PC-3 (cell line): ENCODE results near the gene HTR1D. TPM values are rescaled to one million over a fixed set of nuclear protein-coding genes. Genes with fewer than 3 reads are reported as not detected.
"Not testable (repeated sequence)": the region's sequence is repeated elsewhere in the genome, so short reads cannot be mapped to it uniquely, and the experiment has no call there.

Experiments
- ATAC-seq: fragments of 200-7000 bp; cut with Tn5 transposase; 2 replicates; pipeline ENCODE4 v1.9.1; 2020; ENCODE audit warnings: mild to moderate bottlenecking, moderate library complexity
- BruUV-seq: library from RNA; stranded (reverse); fragments of 400-500 nt; replicated peaks from 2 replicates; lab custom pipeline; 2021; lab: Mats Ljungman, UMichigan
- CTCF ChIA-PET: fragments of 300-600 bp; sonication (Branson Sonifier 250); formaldehyde crosslinking; loops from one replicate; lab custom pipeline; 2022; ENCODE audit warnings: antibody characterized with exemption; lab: Charles Lee
- POLR2A ChIA-PET: fragments of 300-600 bp; sonication (Branson Sonifier 250); formaldehyde crosslinking; loops from one replicate; lab custom pipeline; 2022; ENCODE audit warnings: antibody characterized with exemption; ENCODE audit not compliant: unreplicated experiment; lab: Charles Lee
- DNase-seq: peaks from one replicate; pipeline ENCODE4 v3.0.0-alpha.2; 2015
- H2AFZ ChIP-seq: fragments of 300-600 bp; sonication (generic); 2 replicates; pipeline ENCODE4 v1.6.0; 2016; ENCODE audit warnings: antibody characterized with exemption, low read length
- H3F3A ChIP-seq: fragments of 300-600 bp; sonication (generic); one replicate; pipeline ENCODE4 v1.6.0; 2017; ENCODE audit warnings: antibody characterized with exemption, low read length, control low read depth, mild to moderate bottlenecking; ENCODE audit not compliant: unreplicated experiment
- H3K27ac ChIP-seq: fragments of 300-600 bp; sonication (generic); 2 replicates; pipeline ENCODE4 v1.5.1; 2016; ENCODE audit warnings: mild to moderate bottlenecking, low read length
- H3K27me3 ChIP-seq: fragments of 300-600 bp; sonication (generic); 2 replicates; pipeline ENCODE4 v1.6.1; 2016; ENCODE audit warnings: low read length, mixed read lengths
- H3K36me3 ChIP-seq: fragments of 300-600 bp; sonication (generic); 2 replicates; pipeline ENCODE4 v1.6.1; 2016; ENCODE audit warnings: low read depth, mixed run types, low read length, mixed read lengths
- H3K4me1 ChIP-seq: fragments of 300-600 bp; sonication (generic); 2 replicates; pipeline ENCODE4 v1.5.1; 2016; ENCODE audit warnings: low read length; ENCODE audit not compliant: insufficient read depth
- H3K4me2 ChIP-seq: fragments of 300-600 bp; sonication (generic); 2 replicates; pipeline ENCODE4 v1.6.0; 2016; ENCODE audit warnings: low read length
- H3K4me3 ChIP-seq: fragments of 300-600 bp; sonication (generic); 2 replicates; pipeline ENCODE4 v1.5.1; 2016; ENCODE audit warnings: mild to moderate bottlenecking, low read length, mixed read lengths
- H3K79me2 ChIP-seq: fragments of 300-600 bp; sonication (generic); 2 replicates; pipeline ENCODE4 v1.6.1; 2017; ENCODE audit warnings: low read length, mixed read lengths
- H3K9ac ChIP-seq: fragments of 300-600 bp; sonication (generic); 2 replicates; pipeline ENCODE4 v1.6.0; 2016; ENCODE audit warnings: mild to moderate bottlenecking, low read length
- H3K9me2 ChIP-seq: fragments of 300-600 bp; sonication (generic); replicated peaks from 2 replicates; pipeline ENCODE4 v1.6.1; 2016; ENCODE audit warnings: mixed run types, low read length, mixed read lengths
- H3K9me3 ChIP-seq: fragments of 300-600 bp; sonication (generic); 2 replicates; pipeline ENCODE4 v1.6.1; 2016; ENCODE audit warnings: low read length, mixed read lengths
- H4K20me1 ChIP-seq: fragments of 300-600 bp; sonication (generic); 2 replicates; pipeline ENCODE4 v1.6.1; 2016; ENCODE audit warnings: low read length, mixed read lengths
- CTCF ChIP-seq: fragments of 300-600 bp; sonication (generic); conservative IDR thresholded peaks from 2 replicates; pipeline ENCODE4 v1.5.1; 2017; ENCODE audit warnings: antibody characterized with exemption, low read depth, mild to moderate bottlenecking, low read length
- EZH2 ChIP-seq: fragments of 300-600 bp; sonication (generic); IDR thresholded peaks from one replicate; pipeline ENCODE4 v1.6.1; 2017; ENCODE audit warnings: antibody characterized with exemption, mild to moderate bottlenecking, low read length; ENCODE audit not compliant: unreplicated experiment
- EZH2phosphoT487 ChIP-seq: fragments of 300-600 bp; sonication (generic); IDR thresholded peaks from 2 replicates; pipeline ENCODE4 v1.6.1; 2018; ENCODE audit warnings: mild to moderate bottlenecking, antibody characterized with exemption, low read length, borderline replicate concordance
- intact Hi-C: fragments of 100-400 bp; cut with micrococcal nuclease; formaldehyde crosslinking; loops from 2 replicates; pipeline ENCODE4 v1.9.0; 2023
- total RNA-seq: library from RNA; depleted of rRNA; stranded (reverse); fragments of >200 nt; gene quantifications from 2 replicates; pipeline ENCODE4 v1.2.3, GENCODE V29; 2014

HTR1D gene
- total RNA-seq, 1 experiment from 2014 or later: 1.3 TPM

DNA sequence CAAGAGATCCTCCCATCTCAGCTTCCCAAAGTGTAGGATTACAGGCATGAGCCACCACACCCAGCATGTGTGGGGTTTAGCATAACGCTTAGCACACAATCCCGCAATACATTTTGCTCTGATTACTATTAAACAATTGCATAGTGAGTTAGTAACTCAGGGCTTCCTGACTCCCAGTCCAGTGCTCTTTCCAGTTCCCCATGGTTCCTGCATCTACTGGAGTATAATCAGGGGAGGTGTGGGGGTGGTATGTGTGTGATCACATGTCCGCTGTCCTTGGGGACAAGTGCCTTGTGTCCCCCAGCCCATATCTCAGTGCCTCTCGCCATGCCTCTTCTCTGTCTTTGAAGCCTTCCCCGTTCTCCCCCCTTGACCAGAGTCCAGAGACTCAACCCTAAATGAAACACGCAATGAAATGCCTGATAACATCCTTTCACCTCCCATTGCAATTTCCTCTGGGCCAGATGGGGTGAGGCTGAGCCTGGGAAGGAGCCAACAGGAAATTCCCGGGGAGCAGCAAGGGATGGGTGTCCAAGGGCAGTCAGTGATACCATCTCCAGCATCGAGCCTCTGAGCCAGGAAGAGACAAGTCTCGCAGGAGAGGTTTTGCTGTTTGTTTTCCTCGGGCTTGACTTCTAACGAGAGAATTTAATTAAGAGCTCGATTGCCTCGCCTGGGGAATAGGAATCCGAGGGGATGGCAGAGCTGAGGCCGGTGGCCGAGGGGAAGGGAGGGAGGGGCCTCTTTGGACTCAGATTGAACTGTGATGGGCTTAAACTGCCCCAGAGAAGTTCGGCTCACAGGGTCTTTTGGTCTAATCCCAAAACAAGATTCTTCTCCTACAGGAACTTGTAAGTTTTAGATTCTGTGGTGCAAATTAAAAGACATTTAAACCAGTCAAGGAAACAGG lies 7.7 kb upstream of the HTR1D start:
- no peaks in the 10 kb centered on the region for H3K4me1 ChIP-seq
- no peaks in the 10 kb centered on the region for H3K36me3 ChIP-seq
- DNase-seq (no peak), ATAC-seq (peak; percentile 58)
- BruUV-seq: no TSS peak
- H2AFZ ChIP-seq: no peak overlapping the region; the same call in 1 of the 2 replicates
- H3K27ac ChIP-seq: no peak overlapping the region
- H3K9me3 ChIP-seq: no peaks in the 10 kb centered on the region
- ChIA-PET CTCF (no interaction called here), POLR2A (interaction anchor here (0.6 kb wide), 1 partner anchor 52 kb away, joined by 3 read pairs; no protein-coding TSS in a partner anchor)
- no peaks in the 10 kb centered on the region for H3K9me2 ChIP-seq
- TF ChIP-seq CTCF (no peak), EZH2 (no peak), EZH2phosphoT487 (no peak)
- no peaks in the 10 kb centered on the region for H3F3A ChIP-seq
- no peak overlapping the region for H3K4me2 ChIP-seq
- H3K27me3 ChIP-seq: no peaks in the 10 kb centered on the region
- no peak overlapping the region for H3K9ac ChIP-seq
- intact Hi-C loops: loop anchor here (5.0 kb wide), 1 partner anchor 37 kb away; no protein-coding TSS in a partner anchor
- H4K20me1 ChIP-seq: no peaks in the 10 kb centered on the region
- H3K79me2 ChIP-seq: no peaks in the 10 kb centered on the region
- no peak overlapping the region for H3K4me3 ChIP-seq

DNA sequence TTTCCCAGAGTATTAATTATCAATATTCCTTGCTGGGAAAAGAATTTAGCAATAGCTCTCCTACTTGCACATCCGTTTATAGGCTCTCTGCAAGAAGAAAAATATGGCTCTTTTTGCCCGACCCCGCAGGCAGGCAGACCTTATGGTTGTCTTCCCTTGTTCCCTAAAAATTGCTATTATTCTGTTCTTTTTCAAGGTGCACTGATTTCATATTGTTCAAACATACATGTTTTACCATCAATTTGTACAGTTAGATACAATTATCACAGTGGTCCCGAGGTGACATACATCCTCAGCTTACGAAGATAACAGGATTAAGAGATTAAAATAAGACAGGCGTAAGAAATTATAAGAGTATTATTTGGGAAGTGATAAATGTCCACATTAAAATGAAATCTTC lies 6.7 kb upstream of the HTR1D start:
- not testable (repeated sequence) for BruUV-seq, H3K27ac ChIP-seq

DNA sequence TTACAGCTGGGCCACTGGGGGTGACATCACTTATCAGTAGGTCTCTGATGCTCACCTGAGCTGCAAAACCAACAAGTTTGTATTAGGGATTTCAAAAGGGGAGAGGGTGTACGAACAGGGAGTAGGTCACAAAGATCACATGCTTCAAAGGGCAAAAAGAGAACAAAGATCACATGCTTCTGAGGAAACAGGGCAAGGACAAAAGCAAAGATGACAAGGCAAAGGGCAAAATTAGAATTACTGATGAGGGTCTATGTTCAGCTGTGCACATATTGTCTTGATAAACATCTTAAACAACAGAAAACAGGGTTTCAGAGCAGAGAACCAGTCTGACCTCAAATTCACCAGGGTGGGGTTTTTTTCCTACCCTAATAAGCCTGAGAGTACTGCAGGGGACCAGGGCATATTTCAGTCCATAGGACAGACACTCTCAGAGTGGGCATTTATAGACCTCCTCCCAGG lies 6.2 kb upstream of the HTR1D start:
- H3K4me1 ChIP-seq, CTCF ChIA-PET, H3K9ac ChIP-seq, H3K9me2 ChIP-seq, intact Hi-C loops, H3K4me3 ChIP-seq, DNase-seq, H3K36me3 ChIP-seq, H3K27ac ChIP-seq, ATAC-seq, H3F3A ChIP-seq, H3K27me3 ChIP-seq, H2AFZ ChIP-seq, BruUV-seq, H3K79me2 ChIP-seq, H4K20me1 ChIP-seq, H3K9me3 ChIP-seq, H3K4me2 ChIP-seq: not testable (repeated sequence)
- POLR2A ChIA-PET: interaction anchor here (0.6 kb wide), 1 partner anchor 59 kb away, joined by 4 read pairs; no protein-coding TSS in a partner anchor

More for the DNA sequence above, 6.7 kb upstream of the HTR1D start:
- H3K27me3 ChIP-seq, H3K79me2 ChIP-seq, H3K9me2 ChIP-seq, DNase-seq, H3K9ac ChIP-seq, H3K4me2 ChIP-seq, intact Hi-C loops, H3K4me1 ChIP-seq, H3K36me3 ChIP-seq, H3F3A ChIP-seq, CTCF ChIA-PET, H2AFZ ChIP-seq, ATAC-seq, H4K20me1 ChIP-seq, H3K9me3 ChIP-seq, H3K4me3 ChIP-seq: not testable (repeated sequence)
- POLR2A ChIA-PET: interaction anchor here (0.6 kb wide), 1 partner anchor 59 kb away, joined by 4 read pairs; no protein-coding TSS in a partner anchor
